HL-60 (cell line): ENCODE data around the gene PNMT.

ENCODE experiments used
- SPI1 ChIP-seq: IDR thresholded peaks from 2 replicates; pipeline ENCODE4 v1.6.1; 2012; ENCODE audit warnings: low read depth, mild to moderate bottlenecking, borderline replicate concordance
- TF ChIP-seq, protein P1 (sequence below): IDR thresholded peaks from one replicate; pipeline ENCODE4 v1.5.1; 2011; ENCODE audit warnings: low read length, control low read depth, inconsistent platforms; ENCODE audit not compliant: insufficient read depth
- TF ChIP-seq, protein P2 (sequence below): IDR thresholded peaks from 2 replicates; pipeline ENCODE4 v1.6.1; 2012; ENCODE audit warnings: low read depth; ENCODE audit not compliant: insufficient replicate concordance

DNA sequence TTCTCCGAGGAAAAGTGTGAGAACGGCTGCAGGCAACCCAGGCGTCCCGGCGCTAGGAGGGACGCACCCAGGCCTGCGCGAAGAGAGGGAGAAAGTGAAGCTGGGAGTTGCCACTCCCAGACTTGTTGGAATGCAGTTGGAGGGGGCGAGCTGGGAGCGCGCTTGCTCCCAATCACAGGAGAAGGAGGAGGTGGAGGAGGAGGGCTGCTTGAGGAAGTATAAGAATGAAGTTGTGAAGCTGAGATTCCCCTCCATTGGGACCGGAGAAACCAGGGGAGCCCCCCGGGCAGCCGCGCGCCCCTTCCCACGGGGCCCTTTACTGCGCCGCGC lies 31.5 kb downstream of the PNMT start, which contains the start of gene ERBB2:
- TF ChIP-seq, protein P1, sequence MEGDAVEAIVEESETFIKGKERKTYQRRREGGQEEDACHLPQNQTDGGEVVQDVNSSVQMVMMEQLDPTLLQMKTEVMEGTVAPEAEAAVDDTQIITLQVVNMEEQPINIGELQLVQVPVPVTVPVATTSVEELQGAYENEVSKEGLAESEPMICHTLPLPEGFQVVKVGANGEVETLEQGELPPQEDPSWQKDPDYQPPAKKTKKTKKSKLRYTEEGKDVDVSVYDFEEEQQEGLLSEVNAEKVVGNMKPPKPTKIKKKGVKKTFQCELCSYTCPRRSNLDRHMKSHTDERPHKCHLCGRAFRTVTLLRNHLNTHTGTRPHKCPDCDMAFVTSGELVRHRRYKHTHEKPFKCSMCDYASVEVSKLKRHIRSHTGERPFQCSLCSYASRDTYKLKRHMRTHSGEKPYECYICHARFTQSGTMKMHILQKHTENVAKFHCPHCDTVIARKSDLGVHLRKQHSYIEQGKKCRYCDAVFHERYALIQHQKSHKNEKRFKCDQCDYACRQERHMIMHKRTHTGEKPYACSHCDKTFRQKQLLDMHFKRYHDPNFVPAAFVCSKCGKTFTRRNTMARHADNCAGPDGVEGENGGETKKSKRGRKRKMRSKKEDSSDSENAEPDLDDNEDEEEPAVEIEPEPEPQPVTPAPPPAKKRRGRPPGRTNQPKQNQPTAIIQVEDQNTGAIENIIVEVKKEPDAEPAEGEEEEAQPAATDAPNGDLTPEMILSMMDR, result no peak
- TF ChIP-seq, protein P2, sequence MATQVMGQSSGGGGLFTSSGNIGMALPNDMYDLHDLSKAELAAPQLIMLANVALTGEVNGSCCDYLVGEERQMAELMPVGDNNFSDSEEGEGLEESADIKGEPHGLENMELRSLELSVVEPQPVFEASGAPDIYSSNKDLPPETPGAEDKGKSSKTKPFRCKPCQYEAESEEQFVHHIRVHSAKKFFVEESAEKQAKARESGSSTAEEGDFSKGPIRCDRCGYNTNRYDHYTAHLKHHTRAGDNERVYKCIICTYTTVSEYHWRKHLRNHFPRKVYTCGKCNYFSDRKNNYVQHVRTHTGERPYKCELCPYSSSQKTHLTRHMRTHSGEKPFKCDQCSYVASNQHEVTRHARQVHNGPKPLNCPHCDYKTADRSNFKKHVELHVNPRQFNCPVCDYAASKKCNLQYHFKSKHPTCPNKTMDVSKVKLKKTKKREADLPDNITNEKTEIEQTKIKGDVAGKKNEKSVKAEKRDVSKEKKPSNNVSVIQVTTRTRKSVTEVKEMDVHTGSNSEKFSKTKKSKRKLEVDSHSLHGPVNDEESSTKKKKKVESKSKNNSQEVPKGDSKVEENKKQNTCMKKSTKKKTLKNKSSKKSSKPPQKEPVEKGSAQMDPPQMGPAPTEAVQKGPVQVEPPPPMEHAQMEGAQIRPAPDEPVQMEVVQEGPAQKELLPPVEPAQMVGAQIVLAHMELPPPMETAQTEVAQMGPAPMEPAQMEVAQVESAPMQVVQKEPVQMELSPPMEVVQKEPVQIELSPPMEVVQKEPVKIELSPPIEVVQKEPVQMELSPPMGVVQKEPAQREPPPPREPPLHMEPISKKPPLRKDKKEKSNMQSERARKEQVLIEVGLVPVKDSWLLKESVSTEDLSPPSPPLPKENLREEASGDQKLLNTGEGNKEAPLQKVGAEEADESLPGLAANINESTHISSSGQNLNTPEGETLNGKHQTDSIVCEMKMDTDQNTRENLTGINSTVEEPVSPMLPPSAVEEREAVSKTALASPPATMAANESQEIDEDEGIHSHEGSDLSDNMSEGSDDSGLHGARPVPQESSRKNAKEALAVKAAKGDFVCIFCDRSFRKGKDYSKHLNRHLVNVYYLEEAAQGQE, result no peak
- TF ChIP-seq SPI1, result no peak
